ENCODE measurements around the gene CTXN1.
"Not testable (repeated sequence)": the region's sequence is repeated elsewhere in the genome, so short reads cannot be mapped to it uniquely, and the experiment has no call there.

The CTXN1 gene

DNA sequence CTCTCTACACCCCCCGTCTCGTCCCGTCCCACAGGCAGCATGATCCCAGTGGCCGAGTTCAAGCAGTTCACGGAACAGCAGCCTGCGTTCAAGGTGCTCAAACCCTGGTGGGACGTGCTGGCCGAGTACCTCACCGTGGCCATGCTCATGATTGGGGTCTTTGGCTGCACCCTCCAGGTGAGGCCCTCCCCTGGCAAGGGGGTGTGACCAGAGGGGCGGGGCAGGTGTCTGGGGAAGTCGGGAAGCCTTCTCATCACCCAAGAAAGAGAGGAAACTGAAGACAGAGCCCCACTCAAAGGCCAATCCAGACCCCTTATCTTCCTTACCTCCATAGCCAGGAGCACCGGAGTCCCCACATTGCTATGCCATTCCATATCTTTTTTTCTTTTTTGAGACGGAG lies 30.4 kb downstream of the CTXN1 start:
- H4K20me1 ChIP-seq (ENCODE audit: control insufficient read depth, insufficient read depth, low read depth, low read length), result no peaks in the 10 kb centered on the region
- H3K4me3 ChIP-seq (ENCODE audit: low read length), result no peak overlapping the region
- H3K9me2 ChIP-seq (replicated peaks; ENCODE audit: control insufficient read depth, low read length), result no peaks in the 10 kb centered on the region
- H3K4me1 ChIP-seq (ENCODE audit: control insufficient read depth, low read length), result peaks cover 3% of the 10 kb centered on the region; the same call in 1 of the 2 replicates
- no peaks in the 10 kb centered on the region for H3F3A ChIP-seq (ENCODE audit: control insufficient read depth, insufficient read depth)
- no peaks in the 10 kb centered on the region for H3K79me2 ChIP-seq (ENCODE audit: control insufficient read depth, low read length)
- no peaks in the 10 kb centered on the region for H3K36me3 ChIP-seq (ENCODE audit: control insufficient read depth, low read length)
- H3K9me3 ChIP-seq (ENCODE audit: control insufficient read depth, insufficient read depth, low read length), result no peaks in the 10 kb centered on the region
- H3K27ac ChIP-seq (ENCODE audit: low read depth, low read length), result no peak overlapping the region
- TF ChIP-seq, protein P1, sequence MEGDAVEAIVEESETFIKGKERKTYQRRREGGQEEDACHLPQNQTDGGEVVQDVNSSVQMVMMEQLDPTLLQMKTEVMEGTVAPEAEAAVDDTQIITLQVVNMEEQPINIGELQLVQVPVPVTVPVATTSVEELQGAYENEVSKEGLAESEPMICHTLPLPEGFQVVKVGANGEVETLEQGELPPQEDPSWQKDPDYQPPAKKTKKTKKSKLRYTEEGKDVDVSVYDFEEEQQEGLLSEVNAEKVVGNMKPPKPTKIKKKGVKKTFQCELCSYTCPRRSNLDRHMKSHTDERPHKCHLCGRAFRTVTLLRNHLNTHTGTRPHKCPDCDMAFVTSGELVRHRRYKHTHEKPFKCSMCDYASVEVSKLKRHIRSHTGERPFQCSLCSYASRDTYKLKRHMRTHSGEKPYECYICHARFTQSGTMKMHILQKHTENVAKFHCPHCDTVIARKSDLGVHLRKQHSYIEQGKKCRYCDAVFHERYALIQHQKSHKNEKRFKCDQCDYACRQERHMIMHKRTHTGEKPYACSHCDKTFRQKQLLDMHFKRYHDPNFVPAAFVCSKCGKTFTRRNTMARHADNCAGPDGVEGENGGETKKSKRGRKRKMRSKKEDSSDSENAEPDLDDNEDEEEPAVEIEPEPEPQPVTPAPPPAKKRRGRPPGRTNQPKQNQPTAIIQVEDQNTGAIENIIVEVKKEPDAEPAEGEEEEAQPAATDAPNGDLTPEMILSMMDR (IDR thresholded peaks at IDR 0.05; ENCODE audit: low read depth, low read length, poor library complexity, severe bottlenecking), result no peak
- TF ChIP-seq EZH2phosphoT487 (IDR thresholded peaks at IDR 0.05; ENCODE audit: borderline replicate concordance, low read length), result no peak
- H3K27me3 ChIP-seq (ENCODE audit: control insufficient read depth, low read length), result no peaks in the 10 kb centered on the region
- H3K4me2 ChIP-seq (ENCODE audit: low read length), result no peak overlapping the region

DNA sequence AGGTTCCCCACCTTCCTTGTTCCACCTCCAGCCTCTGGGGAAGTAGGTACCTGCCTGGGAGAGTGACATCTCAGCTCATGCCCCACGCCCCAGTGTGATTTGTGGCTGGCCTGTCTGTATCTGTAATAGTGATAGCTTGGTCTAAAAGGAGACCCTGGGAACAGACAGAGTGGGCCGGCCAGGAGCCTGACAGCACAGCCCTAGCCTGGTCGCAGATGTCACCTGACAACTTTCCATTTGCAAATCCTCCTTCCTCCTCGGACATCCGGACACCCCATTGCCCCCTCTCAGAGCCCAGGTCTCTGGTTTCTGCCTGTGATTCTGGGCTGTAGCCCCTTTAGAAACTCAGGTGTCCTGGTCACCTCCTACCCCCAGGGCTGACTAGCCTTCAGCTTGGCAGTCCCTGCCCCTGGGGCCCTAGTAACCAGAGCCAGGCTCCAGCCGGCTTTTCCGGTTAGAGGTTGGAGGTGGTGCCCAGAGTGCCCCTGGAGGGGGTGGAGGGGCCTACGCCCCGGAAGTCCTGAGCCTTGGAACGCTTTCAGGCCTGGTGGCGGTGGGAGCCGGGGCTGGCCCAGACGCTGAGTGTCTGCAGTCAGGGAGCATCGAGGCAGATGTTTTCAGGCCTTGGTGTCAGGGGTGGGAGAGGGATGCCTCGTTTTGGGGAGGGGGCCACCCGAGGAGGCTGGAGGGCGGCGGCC lies 31.2 kb downstream of the CTXN1 start:
- H3K36me3 ChIP-seq (ENCODE audit: control insufficient read depth, low read length), result no peaks in the 10 kb centered on the region
- H3K79me2 ChIP-seq (ENCODE audit: control insufficient read depth, low read length), result no peaks in the 10 kb centered on the region
- peaks cover 3% of the 10 kb centered on the region; the same call in 1 of the 2 replicates for H3K4me1 ChIP-seq (ENCODE audit: control insufficient read depth, low read length)
- H3K9me3 ChIP-seq (ENCODE audit: control insufficient read depth, insufficient read depth, low read length), result no peaks in the 10 kb centered on the region
- no peaks in the 10 kb centered on the region for H3K9me2 ChIP-seq (replicated peaks; ENCODE audit: control insufficient read depth, low read length)
- no peaks in the 10 kb centered on the region for H4K20me1 ChIP-seq (ENCODE audit: control insufficient read depth, insufficient read depth, low read depth, low read length)
- H3F3A ChIP-seq (ENCODE audit: control insufficient read depth, insufficient read depth), result no peaks in the 10 kb centered on the region
- no peak for TF ChIP-seq EZH2phosphoT487 (IDR thresholded peaks at IDR 0.05; ENCODE audit: borderline replicate concordance, low read length)
- TF ChIP-seq, protein P1 (IDR thresholded peaks at IDR 0.05; ENCODE audit: low read depth, low read length, poor library complexity, severe bottlenecking), result no peak
- H3K27ac ChIP-seq (ENCODE audit: low read depth, low read length), result no peak overlapping the region
- H3K4me3 ChIP-seq (ENCODE audit: low read length), result no peak overlapping the region
- H3K27me3 ChIP-seq (ENCODE audit: control insufficient read depth, low read length), result no peaks in the 10 kb centered on the region
- no peak overlapping the region for H3K4me2 ChIP-seq (ENCODE audit: low read length)

DNA sequence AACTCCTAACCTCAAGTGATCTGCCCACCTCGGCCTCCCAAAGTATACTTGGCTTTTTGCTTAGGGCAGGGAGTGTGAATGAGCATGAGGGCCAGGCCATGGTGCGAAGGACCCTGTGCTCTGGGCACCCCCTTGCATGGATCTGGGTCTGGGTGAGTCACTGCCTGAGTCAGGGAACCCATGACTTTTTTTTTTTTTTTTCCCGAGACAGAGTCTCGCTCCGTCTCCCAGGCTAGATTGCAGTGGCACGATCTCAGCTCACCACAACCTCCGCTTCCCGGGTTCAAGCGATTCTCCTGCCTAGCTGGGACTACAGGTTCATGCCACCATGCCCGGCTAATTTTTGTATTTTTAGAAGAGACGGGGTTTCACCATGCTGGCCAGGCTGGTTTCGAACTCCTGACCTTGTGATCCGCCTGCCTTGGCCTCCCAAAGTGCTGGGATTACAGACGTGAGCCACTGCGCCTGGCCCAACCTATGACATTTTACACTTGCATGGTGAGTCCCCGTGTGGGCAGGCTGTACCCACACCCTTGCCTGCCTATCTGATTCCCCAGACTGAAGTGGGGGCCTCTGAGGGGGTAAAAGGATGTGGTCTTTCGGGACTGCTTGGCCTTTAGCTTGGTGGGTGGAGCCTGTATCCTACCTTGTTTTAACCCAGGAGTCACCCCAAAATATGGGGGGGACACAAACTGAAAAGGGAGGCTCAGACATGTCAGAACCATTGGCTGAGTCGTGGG lies 32.4 kb downstream of the CTXN1 start:
- not testable (repeated sequence) for H3K9me2 ChIP-seq (replicated peaks; ENCODE audit: control insufficient read depth, low read length); H4K20me1 ChIP-seq (ENCODE audit: control insufficient read depth, insufficient read depth, low read depth, low read length); H3K4me1 ChIP-seq (ENCODE audit: control insufficient read depth, low read length); H3K9me3 ChIP-seq (ENCODE audit: control insufficient read depth, insufficient read depth, low read length); H3K4me3 ChIP-seq (ENCODE audit: low read length); H3K27ac ChIP-seq (ENCODE audit: low read depth, low read length); H3K4me2 ChIP-seq (ENCODE audit: low read length); H3K27me3 ChIP-seq (ENCODE audit: control insufficient read depth, low read length); H3K36me3 ChIP-seq (ENCODE audit: control insufficient read depth, low read length); H3F3A ChIP-seq (ENCODE audit: control insufficient read depth, insufficient read depth); H3K79me2 ChIP-seq (ENCODE audit: control insufficient read depth, low read length)

DNA sequence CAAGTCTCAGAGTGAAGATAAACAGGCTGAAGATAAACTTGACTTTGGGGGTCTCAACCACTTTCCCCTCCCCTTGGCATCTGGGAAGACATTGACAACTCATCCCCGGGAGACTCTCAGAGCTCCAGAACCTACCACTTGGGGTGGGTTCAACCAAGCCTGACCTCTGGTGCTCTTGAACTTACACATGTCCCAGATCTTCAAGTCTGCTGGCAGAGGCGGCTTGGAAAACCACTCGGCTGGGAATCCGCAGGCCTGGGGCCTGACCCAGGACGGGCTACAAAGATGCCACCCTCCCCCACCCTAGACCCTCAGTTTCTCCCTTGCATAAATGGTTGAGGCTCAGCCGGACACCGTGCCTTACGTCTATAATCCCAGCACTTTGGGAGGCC lies 37.1 kb downstream of the CTXN1 start:
- no peak for TF ChIP-seq EZH2phosphoT487 (IDR thresholded peaks at IDR 0.05; ENCODE audit: borderline replicate concordance, low read length)
- TF ChIP-seq, protein P1 (IDR thresholded peaks at IDR 0.05; ENCODE audit: low read depth, low read length, poor library complexity, severe bottlenecking), result no peak
- Histone ChIP-seq H3K4me3 (ENCODE audit: low read length) (no peak overlapping the region), H3K27ac (ENCODE audit: low read depth, low read length) (no peak overlapping the region), H3K79me2 (ENCODE audit: control insufficient read depth, low read length) (no peaks in the 10 kb centered on the region), H3F3A (ENCODE audit: control insufficient read depth, insufficient read depth) (no peaks in the 10 kb centered on the region), H3K4me1 (ENCODE audit: control insufficient read depth, low read length) (no peaks in the 10 kb centered on the region), H3K27me3 (ENCODE audit: control insufficient read depth, low read length) (peaks cover 13% of the 10 kb centered on the region), H4K20me1 (ENCODE audit: control insufficient read depth, insufficient read depth, low read depth, low read length) (no peaks in the 10 kb centered on the region), H3K9me2 (replicated peaks; ENCODE audit: control insufficient read depth, low read length) (no peaks in the 10 kb centered on the region), H3K4me2 (ENCODE audit: low read length) (no peak overlapping the region), H3K36me3 (ENCODE audit: control insufficient read depth, low read length) (no peaks in the 10 kb centered on the region), H3K9me3 (ENCODE audit: control insufficient read depth, insufficient read depth, low read length) (no peaks in the 10 kb centered on the region)
